Measurements from ENCODE around the gene TYMP. TPM values are rescaled to one million over a fixed set of nuclear protein-coding genes. Genes with fewer than 3 reads are reported as not detected.
"Not testable (repeated sequence)": the region's sequence is repeated elsewhere in the genome, so short reads cannot be mapped to it uniquely, and the experiment has no call there.

TYMP gene
- polyA plus RNA-seq, 2 donors, result 35.7 to 48.0 TPM

DNA sequence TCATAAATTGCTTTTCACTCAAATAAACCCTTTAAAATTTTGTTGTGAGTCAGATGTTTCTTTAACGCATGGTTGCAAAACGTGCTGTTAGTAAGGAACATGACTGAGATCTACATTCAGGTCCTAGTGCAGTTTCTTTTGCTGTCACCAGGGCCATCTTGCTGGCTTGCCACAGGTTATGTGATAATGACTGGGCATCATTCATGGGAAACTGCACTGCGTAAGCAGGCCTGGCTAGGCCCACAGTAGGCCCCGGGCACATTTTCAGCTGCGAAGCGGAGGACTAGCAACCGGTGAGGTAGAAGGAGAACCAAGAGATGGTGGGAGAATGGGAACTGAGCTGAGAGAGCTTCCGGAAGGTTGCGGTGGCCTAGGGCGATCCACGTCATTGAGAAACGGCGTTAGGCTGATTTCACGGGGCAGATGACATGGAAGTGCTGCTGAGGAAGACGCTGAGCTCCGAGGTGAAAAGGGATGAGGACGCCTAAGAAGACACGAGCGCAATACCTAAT, 12.7 kb upstream of the TYMP start:
- H3K36me3 ChIP-seq (ENCODE audit: control insufficient read depth in 2 of 2, insufficient read depth in 2 of 2, low read length in 1 of 2), result no peaks in the 10 kb centered on the region
- 83 to 87% methylated on average over 19 of the region's 19 CpGs for WGBS, 2 donors
- peaks cover 5 to 20% of the 10 kb centered on the region in 2 donors for H3K4me1 ChIP-seq (ENCODE audit: control insufficient read depth in 2 of 2, insufficient read depth in 2 of 2, low read length in 1 of 2)

DNA sequence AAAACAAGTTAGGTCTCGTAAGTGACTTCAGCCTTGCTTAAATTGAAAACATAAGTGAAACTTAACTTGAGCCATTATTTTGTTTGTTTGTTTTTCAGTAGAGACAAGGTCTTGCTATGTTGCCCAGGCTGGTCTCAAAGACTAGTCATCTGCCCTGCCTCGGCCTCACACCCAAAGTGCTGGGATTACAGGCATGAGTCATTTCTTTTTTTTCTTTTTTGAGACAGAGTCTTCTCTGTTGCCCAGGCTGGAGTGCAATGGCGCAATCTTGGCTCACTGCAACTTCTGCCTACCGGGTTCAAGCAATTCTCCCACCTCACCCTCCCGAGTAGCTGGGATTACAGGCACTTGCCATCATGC, 11.8 kb upstream of the TYMP start:
- 34 to 45% methylated on average over 5 of the region's 5 CpGs for WGBS, 2 donors
- not testable (repeated sequence) for H3K27me3 ChIP-seq (ENCODE audit: control insufficient read depth in 1 of 2, insufficient read depth in 2 of 2, low read length in 2 of 2); H3K9me3 ChIP-seq (ENCODE audit: control insufficient read depth in 2 of 2, insufficient read depth in 1 of 2, low read depth in 1 of 2, low read length in 1 of 2); H3K4me3 ChIP-seq (ENCODE audit: low read depth in 1 of 2, low read length in 2 of 2); H3K36me3 ChIP-seq (ENCODE audit: control insufficient read depth in 2 of 2, insufficient read depth in 2 of 2, low read length in 1 of 2)
- Histone ChIP-seq H3K27ac (ENCODE audit: low read depth in 2 of 2, low read length in 1 of 2) (peak overlapping the region; percentile 84 to 88), H3K4me1 (ENCODE audit: control insufficient read depth in 2 of 2, insufficient read depth in 2 of 2, low read length in 1 of 2) (peaks cover 5 to 15% of the 10 kb centered on the region in 2 donors)

More for the DNA sequence above, 12.7 kb upstream of the TYMP start:
- peaks cover 0 to 2% of the 10 kb centered on the region in 2 donors for H3K9me3 ChIP-seq (ENCODE audit: control insufficient read depth in 2 of 2, insufficient read depth in 1 of 2, low read depth in 1 of 2, low read length in 1 of 2)
- no peaks in the 10 kb centered on the region for H3K27me3 ChIP-seq (ENCODE audit: control insufficient read depth in 1 of 2, insufficient read depth in 2 of 2, low read length in 2 of 2)
- no peak overlapping the region for H3K4me3 ChIP-seq (ENCODE audit: low read depth in 1 of 2, low read length in 2 of 2)
- H3K27ac ChIP-seq (ENCODE audit: low read depth in 2 of 2, low read length in 1 of 2), result peak overlapping the region; percentile 84 to 95

DNA sequence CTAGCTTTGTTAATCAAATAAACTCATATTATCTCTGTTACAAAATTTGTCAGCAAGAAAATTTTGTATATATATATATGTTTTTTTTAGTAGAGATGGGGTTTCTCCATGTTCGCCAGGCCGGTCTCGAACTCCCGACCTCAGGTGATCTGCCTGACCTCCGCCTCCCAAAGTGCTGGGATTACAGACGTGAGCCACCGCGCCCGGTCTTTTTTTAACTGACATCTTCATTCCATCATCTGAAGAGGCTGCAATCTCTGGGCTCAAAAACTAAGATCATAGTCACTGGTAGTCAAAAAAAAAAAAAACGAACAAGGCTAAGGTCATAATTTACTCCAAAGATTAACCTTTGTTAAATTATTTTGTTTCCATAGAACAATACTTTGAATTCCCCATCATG, 10.6 kb upstream of the TYMP start:
- Histone ChIP-seq H3K4me3 (ENCODE audit: low read depth in 1 of 2, low read length in 2 of 2) (no peak overlapping the region), H3K4me1 (ENCODE audit: control insufficient read depth in 2 of 2, insufficient read depth in 2 of 2, low read length in 1 of 2) (peaks cover 5 to 7% of the 10 kb centered on the region in 2 donors), H3K9me3 (ENCODE audit: control insufficient read depth in 2 of 2, insufficient read depth in 1 of 2, low read depth in 1 of 2, low read length in 1 of 2) (peaks cover 0 to 2% of the 10 kb centered on the region in 2 donors), H3K27ac (ENCODE audit: low read depth in 2 of 2, low read length in 1 of 2) (peak overlapping the region in 1 of 2 donors; percentile 64), H3K36me3 (ENCODE audit: control insufficient read depth in 2 of 2, insufficient read depth in 2 of 2, low read length in 1 of 2) (no peaks in the 10 kb centered on the region), H3K27me3 (ENCODE audit: control insufficient read depth in 1 of 2, insufficient read depth in 2 of 2, low read length in 2 of 2) (no peaks in the 10 kb centered on the region)
- WGBS, 2 donors, result 68 to 83% methylated on average over 10 of the region's 10 CpGs

DNA sequence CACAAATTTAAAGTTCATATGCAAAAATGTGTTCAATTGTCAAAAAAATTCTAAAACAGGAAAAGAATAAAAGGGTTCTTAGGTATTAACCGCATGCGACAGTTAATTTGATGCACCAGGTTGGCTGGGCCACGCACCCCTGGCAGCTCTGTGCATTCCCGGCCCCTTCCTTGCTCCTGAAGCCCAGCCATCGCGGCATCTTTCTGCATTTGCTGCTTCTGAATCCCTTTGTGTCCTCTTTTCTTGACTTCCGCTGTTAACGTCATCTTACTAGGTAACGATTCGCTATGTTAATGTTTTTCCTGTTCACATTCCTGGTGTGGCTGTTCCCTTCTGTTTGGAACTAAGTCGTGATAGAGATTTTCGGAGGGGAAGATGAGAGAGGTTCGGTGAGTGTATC, 8.0 kb upstream of the TYMP start:
- peaks cover 2 to 7% of the 10 kb centered on the region in 2 donors for H3K4me1 ChIP-seq (ENCODE audit: control insufficient read depth in 2 of 2, insufficient read depth in 2 of 2, low read length in 1 of 2)
- WGBS, 2 donors, result 91% methylated on average over 13 of the region's 13 CpGs
- H3K27ac ChIP-seq (ENCODE audit: low read depth in 2 of 2, low read length in 1 of 2), result peak overlapping the region; percentile 79 to 84
- no peak overlapping the region for H3K4me3 ChIP-seq (ENCODE audit: low read depth in 1 of 2, low read length in 2 of 2)
- no peaks in the 10 kb centered on the region for H3K36me3 ChIP-seq (ENCODE audit: control insufficient read depth in 2 of 2, insufficient read depth in 2 of 2, low read length in 1 of 2)
- peaks cover 0 to 2% of the 10 kb centered on the region in 2 donors for H3K9me3 ChIP-seq (ENCODE audit: control insufficient read depth in 2 of 2, insufficient read depth in 1 of 2, low read depth in 1 of 2, low read length in 1 of 2)
- no peaks in the 10 kb centered on the region for H3K27me3 ChIP-seq (ENCODE audit: control insufficient read depth in 1 of 2, insufficient read depth in 2 of 2, low read length in 2 of 2)

DNA sequence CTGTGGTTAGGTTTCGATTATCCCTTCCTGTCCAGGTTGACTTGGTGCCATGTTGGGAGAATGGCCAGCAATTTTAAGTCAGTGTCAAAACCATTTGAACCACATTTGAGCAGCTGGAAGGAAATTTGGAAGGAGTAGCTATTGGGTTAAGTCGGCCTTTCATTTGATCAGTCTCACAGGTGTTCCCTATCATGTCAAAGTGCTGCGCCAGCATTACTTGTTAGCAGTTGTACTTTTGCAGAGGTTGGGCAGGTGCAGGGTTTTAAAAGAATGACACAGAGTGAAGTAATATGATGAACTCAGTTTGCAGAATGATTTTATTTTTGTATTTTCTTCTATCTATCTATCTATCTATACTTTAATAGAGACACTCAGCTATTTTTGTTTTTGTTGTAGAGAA, 6.4 kb upstream of the TYMP start:
- H3K4me1 ChIP-seq (ENCODE audit: control insufficient read depth in 2 of 2, insufficient read depth in 2 of 2, low read length in 1 of 2), result peaks cover 2 to 6% of the 10 kb centered on the region in 2 donors
- WGBS, 2 donors, result 51 to 61% methylated on average over 3 of the region's 3 CpGs

DNA sequence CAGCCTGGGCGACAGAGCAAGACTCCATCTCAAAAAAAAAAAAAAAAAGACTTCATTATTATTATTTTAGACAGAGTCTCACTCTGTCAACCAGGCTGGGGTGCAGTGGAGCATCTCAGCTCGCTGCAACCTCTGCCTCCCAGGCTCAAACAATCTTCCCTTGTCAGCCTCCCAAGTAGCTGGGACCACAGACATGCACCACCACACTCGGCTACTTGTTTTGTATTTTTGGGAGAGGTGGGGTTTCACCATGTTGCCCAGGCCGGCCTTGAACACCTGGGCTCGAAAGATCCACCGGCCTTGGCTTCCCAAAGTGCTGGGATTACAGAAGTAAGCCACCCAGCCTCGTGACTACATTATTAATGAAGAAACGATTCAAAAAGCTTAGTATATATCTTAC, 5.3 kb upstream of the TYMP start:
- Histone ChIP-seq H3K4me3 (ENCODE audit: low read depth in 1 of 2, low read length in 2 of 2) (no peak overlapping the region), H3K27ac (ENCODE audit: low read depth in 2 of 2, low read length in 1 of 2) (no peak overlapping the region), H3K4me1 (ENCODE audit: control insufficient read depth in 2 of 2, insufficient read depth in 2 of 2, low read length in 1 of 2) (peaks cover 2 to 6% of the 10 kb centered on the region in 2 donors), H3K9me3 (ENCODE audit: control insufficient read depth in 2 of 2, insufficient read depth in 1 of 2, low read depth in 1 of 2, low read length in 1 of 2) (peaks cover 0 to 2% of the 10 kb centered on the region in 2 donors), H3K27me3 (ENCODE audit: control insufficient read depth in 1 of 2, insufficient read depth in 2 of 2, low read length in 2 of 2) (no peaks in the 10 kb centered on the region), H3K36me3 (ENCODE audit: control insufficient read depth in 2 of 2, insufficient read depth in 2 of 2, low read length in 1 of 2) (no peaks in the 10 kb centered on the region)
- 86% methylated on average over 7 to 8 of the region's 8 CpGs for WGBS, 2 donors

More for the DNA sequence above, 6.4 kb upstream of the TYMP start:
- Histone ChIP-seq H3K27me3 (ENCODE audit: control insufficient read depth in 1 of 2, insufficient read depth in 2 of 2, low read length in 2 of 2) (no peaks in the 10 kb centered on the region), H3K9me3 (ENCODE audit: control insufficient read depth in 2 of 2, insufficient read depth in 1 of 2, low read depth in 1 of 2, low read length in 1 of 2) (peaks cover 0 to 2% of the 10 kb centered on the region in 2 donors), H3K4me3 (ENCODE audit: low read depth in 1 of 2, low read length in 2 of 2) (no peak overlapping the region), H3K27ac (ENCODE audit: low read depth in 2 of 2, low read length in 1 of 2) (peak overlapping the region in 1 of 2 donors; percentile 44), H3K36me3 (ENCODE audit: control insufficient read depth in 2 of 2, insufficient read depth in 2 of 2, low read length in 1 of 2) (no peaks in the 10 kb centered on the region)

DNA sequence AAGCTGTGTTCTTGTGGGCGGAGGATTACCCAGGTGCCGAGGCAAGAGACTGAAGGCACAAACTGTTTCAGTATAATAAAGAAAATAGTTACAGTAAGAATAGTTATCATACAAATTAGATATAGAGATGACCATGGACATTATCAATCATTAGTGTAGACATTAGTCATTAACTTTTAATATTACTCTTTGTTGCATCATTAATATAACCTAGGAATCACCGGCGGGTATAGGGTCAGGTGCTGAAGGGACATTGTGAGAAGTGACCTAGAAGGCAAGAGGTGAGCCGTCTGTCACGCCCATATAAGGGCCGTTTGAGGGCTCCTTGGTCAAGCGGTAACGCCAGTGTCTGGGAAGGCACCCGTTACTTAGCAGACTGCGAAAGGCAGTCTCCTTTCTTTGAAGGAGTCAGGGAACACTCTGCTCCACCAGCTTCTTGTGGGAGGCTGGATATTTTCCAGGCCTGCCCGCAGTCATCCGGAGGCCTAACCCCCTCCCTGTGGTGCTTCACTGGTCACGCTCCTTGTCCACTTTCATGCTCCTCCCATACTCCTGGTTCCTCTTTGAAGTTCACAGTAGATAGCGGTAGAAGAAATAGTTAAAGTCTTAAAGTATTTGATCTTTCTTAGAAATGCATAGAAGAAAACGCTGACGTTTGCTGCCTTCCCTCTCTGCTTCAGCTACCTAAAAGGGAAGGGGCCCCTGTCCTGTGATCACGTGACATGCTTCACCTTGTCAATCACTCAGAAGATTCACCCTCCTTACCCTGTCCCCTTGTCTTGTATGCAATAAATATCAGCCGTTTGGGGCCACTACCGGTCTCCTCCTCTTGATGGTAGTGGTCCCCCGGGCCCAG, 4.3 kb upstream of the TYMP start:
- not testable (repeated sequence) for H3K27ac ChIP-seq (ENCODE audit: low read depth in 2 of 2, low read length in 1 of 2); H3K4me3 ChIP-seq (ENCODE audit: low read depth in 1 of 2, low read length in 2 of 2); H3K4me1 ChIP-seq (ENCODE audit: control insufficient read depth in 2 of 2, insufficient read depth in 2 of 2, low read length in 1 of 2); H3K9me3 ChIP-seq (ENCODE audit: control insufficient read depth in 2 of 2, insufficient read depth in 1 of 2, low read depth in 1 of 2, low read length in 1 of 2); H3K27me3 ChIP-seq (ENCODE audit: control insufficient read depth in 1 of 2, insufficient read depth in 2 of 2, low read length in 2 of 2); H3K36me3 ChIP-seq (ENCODE audit: control insufficient read depth in 2 of 2, insufficient read depth in 2 of 2, low read length in 1 of 2)
- WGBS, 2 donors, result 65 to 67% methylated on average over 21 of the region's 21 CpGs

DNA sequence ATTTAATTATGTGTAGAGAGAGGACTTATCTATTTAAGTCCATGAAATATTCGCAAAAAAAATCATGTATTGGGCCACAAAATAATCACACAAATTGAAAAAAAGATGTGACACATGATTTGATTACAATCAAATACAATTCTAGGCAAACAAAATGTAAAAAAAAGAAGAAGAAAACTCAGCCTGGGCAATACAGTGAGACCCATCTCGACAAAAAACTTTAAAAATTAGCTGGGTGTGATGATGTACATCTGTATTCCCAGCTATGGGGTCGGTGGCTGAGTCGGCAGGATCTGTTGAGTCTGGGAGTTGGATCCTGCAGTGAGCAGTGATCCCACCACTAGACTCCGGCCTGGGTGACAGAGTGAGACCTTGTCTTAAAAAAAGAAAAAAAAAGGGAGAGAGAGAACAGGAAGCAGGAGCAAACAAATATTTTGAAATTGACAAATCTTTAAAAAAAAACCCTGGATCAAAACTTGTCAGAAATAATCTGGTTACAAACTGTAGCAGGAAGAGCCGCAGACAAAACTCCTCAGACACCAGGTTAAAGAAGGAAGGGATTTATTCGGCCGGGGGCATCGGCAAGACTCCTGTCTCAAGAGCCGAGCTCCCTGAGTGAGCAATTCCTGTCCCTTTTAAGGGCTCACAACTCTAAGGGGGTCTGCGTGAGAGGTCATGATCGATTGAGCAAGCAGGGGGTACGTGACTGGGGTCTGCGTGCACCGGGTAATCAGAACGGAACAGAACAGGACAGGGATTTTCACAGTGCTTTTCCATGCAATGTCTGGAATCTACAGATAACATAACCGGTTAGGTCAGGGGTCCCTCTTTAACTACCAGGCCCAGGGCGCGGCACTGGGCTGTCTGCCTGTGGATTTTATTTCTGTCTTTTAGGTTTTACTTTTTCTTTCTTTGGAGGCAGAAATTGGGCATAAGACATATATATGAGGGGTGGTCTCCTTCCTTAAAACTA, 3.3 kb upstream of the TYMP start:
- H3K4me1 ChIP-seq (ENCODE audit: control insufficient read depth in 2 of 2, insufficient read depth in 2 of 2, low read length in 1 of 2), result peaks cover 2 to 13% of the 10 kb centered on the region in 2 donors
- H3K27me3 ChIP-seq (ENCODE audit: control insufficient read depth in 1 of 2, insufficient read depth in 2 of 2, low read length in 2 of 2), result no peaks in the 10 kb centered on the region
- H3K9me3 ChIP-seq (ENCODE audit: control insufficient read depth in 2 of 2, insufficient read depth in 1 of 2, low read depth in 1 of 2, low read length in 1 of 2), result peaks cover 0 to 2% of the 10 kb centered on the region in 2 donors
- WGBS, 2 donors, result 66 to 78% methylated on average over 19 of the region's 19 CpGs
- no peak overlapping the region for H3K4me3 ChIP-seq (ENCODE audit: low read depth in 1 of 2, low read length in 2 of 2)
- H3K27ac ChIP-seq (ENCODE audit: low read depth in 2 of 2, low read length in 1 of 2), result peak overlapping the region; percentile 96 to 99
- no peaks in the 10 kb centered on the region for H3K36me3 ChIP-seq (ENCODE audit: control insufficient read depth in 2 of 2, insufficient read depth in 2 of 2, low read length in 1 of 2)

DNA sequence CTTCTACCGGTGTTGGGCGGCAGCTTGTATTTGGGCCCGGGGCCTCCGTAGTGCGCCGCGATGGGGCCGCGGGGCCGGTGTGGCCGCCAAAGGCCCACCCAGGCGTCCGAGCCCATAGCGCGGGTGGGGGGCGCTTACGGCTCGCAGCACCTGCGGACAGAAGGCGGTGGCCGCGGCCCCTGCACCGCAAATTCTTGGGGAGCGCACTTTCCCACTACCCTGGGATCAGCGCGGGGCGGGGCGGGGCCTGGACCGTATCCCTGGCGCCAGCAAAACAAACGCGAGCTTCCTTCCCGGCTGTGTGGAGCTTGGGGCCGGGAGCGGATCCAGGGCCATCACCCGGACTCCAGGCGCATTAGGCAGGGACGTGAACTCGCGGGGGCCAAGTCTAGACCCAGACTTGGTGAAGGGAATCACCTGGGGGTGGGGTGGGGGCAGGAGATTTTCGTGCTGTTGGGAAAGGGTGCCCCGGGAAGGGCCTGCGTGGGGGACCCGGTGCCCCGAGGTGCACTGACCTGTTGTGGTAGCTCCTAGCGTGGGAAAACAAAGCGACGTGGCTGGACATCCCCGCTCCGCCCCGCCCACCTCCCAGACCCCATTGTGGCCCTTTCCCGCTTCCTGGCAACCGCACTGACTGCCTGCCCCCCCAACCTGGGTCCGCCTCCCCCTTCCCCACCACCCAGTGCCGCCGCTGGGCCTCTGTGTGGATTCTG, 2.3 kb upstream of the TYMP start:
- peaks cover 1 to 17% of the 10 kb centered on the region in 2 donors for H3K4me1 ChIP-seq (ENCODE audit: control insufficient read depth in 2 of 2, insufficient read depth in 2 of 2, low read length in 1 of 2)
- H3K27me3 ChIP-seq (ENCODE audit: control insufficient read depth in 1 of 2, insufficient read depth in 2 of 2, low read length in 2 of 2), result no peaks in the 10 kb centered on the region
- H3K4me3 ChIP-seq (ENCODE audit: low read depth in 1 of 2, low read length in 2 of 2), result peak overlapping the region; percentile 59 to 63
- H3K9me3 ChIP-seq (ENCODE audit: control insufficient read depth in 2 of 2, insufficient read depth in 1 of 2, low read depth in 1 of 2, low read length in 1 of 2), result no peaks in the 10 kb centered on the region
- H3K36me3 ChIP-seq (ENCODE audit: control insufficient read depth in 2 of 2, insufficient read depth in 2 of 2, low read length in 1 of 2), result no peaks in the 10 kb centered on the region
- peak overlapping the region; percentile 96 to 99 for H3K27ac ChIP-seq (ENCODE audit: low read depth in 2 of 2, low read length in 1 of 2)
- WGBS, 2 donors, result 2 to 3% methylated on average over 53 to 56 of the region's 56 CpGs

Data from esophagus (tissue), 2 donors.